ENCODE data around the gene HBS1L.

The HBS1L gene

GRCh38 chr6:135054569-135055498 is at the start of gene HBS1L:
Gene HBS1L, minus strand, starts transcription at chr6:135054822. Its CDS starts 131 bp downstream, at chr6:135054691.
- peak within 1 kb of the TSS; percentile 89 for H3K4me3 ChIP-seq (ENCODE audit: insufficient read depth, low read length, poor library complexity, severe bottlenecking)
- peak within 1 kb of the TSS; percentile 31; the same call in 1 of the 2 replicates for H3K27ac ChIP-seq (ENCODE audit: low read depth, low read length)
- H3K79me2 ChIP-seq (ENCODE audit: insufficient read depth, low read length), result peaks cover 48% of the 10 kb centered on the region
- H3K9ac ChIP-seq (ENCODE audit: low read length), result peak within 1 kb of the TSS; percentile 91
- peaks cover 6% of the 10 kb centered on the region; the same call in 1 of the 2 replicates for H3K36me3 ChIP-seq (ENCODE audit: low read length)
- peak within 1 kb of the TSS; percentile 92 for H2AFZ ChIP-seq (ENCODE audit: low read depth, low read length, severe bottlenecking)
- no peaks in the 10 kb centered on the region for H3K9me2 ChIP-seq (replicated peaks; ENCODE audit: insufficient read depth, low read length)
- H3K27me3 ChIP-seq (ENCODE audit: low read length), result no peaks in the 10 kb centered on the region
- peak within 1 kb of the TSS; percentile 94 for H3K4me2 ChIP-seq (ENCODE audit: low read depth, low read length, poor library complexity, severe bottlenecking)
- H4K20me1 ChIP-seq (ENCODE audit: low read depth, low read length), result 0 out of 2 replicates have a peak, but pooled peaks cover 5% of the 10 kb centered on the region
- TF ChIP-seq CTCF (IDR thresholded peaks at IDR 0.05; ENCODE audit: insufficient read depth, low read length, poor library complexity, severe bottlenecking), result no peak
- no peak for TF ChIP-seq EZH2phosphoT487 (conservative IDR thresholded peaks at IDR 0.05; ENCODE audit: low read length)
- H3F3A ChIP-seq (ENCODE audit: insufficient read depth), result no peaks in the 10 kb centered on the region
- H3K9me3 ChIP-seq (ENCODE audit: insufficient read depth, low read length), result no peaks in the 10 kb centered on the region

- no peaks in the 10 kb centered on the region for H3K27me3 ChIP-seq (ENCODE audit: low read length)
- TF ChIP-seq EZH2phosphoT487 (conservative IDR thresholded peaks at IDR 0.05; ENCODE audit: low read length) (no peak), CTCF (IDR thresholded peaks at IDR 0.05; ENCODE audit: insufficient read depth, low read length, poor library complexity, severe bottlenecking) (no peak)
- H3K79me2 ChIP-seq (ENCODE audit: insufficient read depth, low read length), result no peaks in the 10 kb centered on the region
- H4K20me1 ChIP-seq (ENCODE audit: low read depth, low read length), result no peaks in the 10 kb centered on the region
- H3K9me3 ChIP-seq (ENCODE audit: insufficient read depth, low read length), result peaks cover 3% of the 10 kb centered on the region; the same call in 1 of the 2 replicates
- H2AFZ ChIP-seq (ENCODE audit: low read depth, low read length, severe bottlenecking), result no peak overlapping the region
- H3K36me3 ChIP-seq (ENCODE audit: low read length), result no peaks in the 10 kb centered on the region
- H3K9ac ChIP-seq (ENCODE audit: low read length), result no peak overlapping the region
- H3K4me3 ChIP-seq (ENCODE audit: insufficient read depth, low read length, poor library complexity, severe bottlenecking), result no peak overlapping the region
- H3K9me2 ChIP-seq (replicated peaks; ENCODE audit: insufficient read depth, low read length), result no peaks in the 10 kb centered on the region
- no peaks in the 10 kb centered on the region for H3F3A ChIP-seq (ENCODE audit: insufficient read depth)
- no peak overlapping the region for H3K27ac ChIP-seq (ENCODE audit: low read depth, low read length)
- H3K4me2 ChIP-seq (ENCODE audit: low read depth, low read length, poor library complexity, severe bottlenecking), result no peak overlapping the region
Observed at GRCh38 chr6:135104199-135104598, 49.6 kb upstream of the HBS1L start.

GRCh38 chr6:135102191-135102590 is 47.6 kb upstream of the HBS1L start:
- no peaks in the 10 kb centered on the region for H3K27me3 ChIP-seq (ENCODE audit: low read length)
- H3K9me2 ChIP-seq (replicated peaks; ENCODE audit: insufficient read depth, low read length), result no peaks in the 10 kb centered on the region
- H3K9ac ChIP-seq (ENCODE audit: low read length), result no peak overlapping the region
- no peaks in the 10 kb centered on the region for H4K20me1 ChIP-seq (ENCODE audit: low read depth, low read length)
- peaks cover 3% of the 10 kb centered on the region; the same call in 1 of the 2 replicates for H3K9me3 ChIP-seq (ENCODE audit: insufficient read depth, low read length)
- H2AFZ ChIP-seq (ENCODE audit: low read depth, low read length, severe bottlenecking), result peak overlapping the region; percentile 8
- H3K36me3 ChIP-seq (ENCODE audit: low read length), result no peaks in the 10 kb centered on the region
- H3K4me2 ChIP-seq (ENCODE audit: low read depth, low read length, poor library complexity, severe bottlenecking), result no peak overlapping the region
- no peak for TF ChIP-seq EZH2phosphoT487 (conservative IDR thresholded peaks at IDR 0.05; ENCODE audit: low read length)
- TF ChIP-seq CTCF (IDR thresholded peaks at IDR 0.05; ENCODE audit: insufficient read depth, low read length, poor library complexity, severe bottlenecking), result no peak
- H3K79me2 ChIP-seq (ENCODE audit: insufficient read depth, low read length), result no peaks in the 10 kb centered on the region
- no peaks in the 10 kb centered on the region for H3F3A ChIP-seq (ENCODE audit: insufficient read depth)
- no peak overlapping the region for H3K4me3 ChIP-seq (ENCODE audit: insufficient read depth, low read length, poor library complexity, severe bottlenecking)
- H3K27ac ChIP-seq (ENCODE audit: low read depth, low read length), result no peak overlapping the region

All from SU-DHL-6 (cell line).